HUES48 (cell line): ENCODE results near the gene HOXD13.
A peak's percentile ranks its signal among the peaks of the same experiment; 100 is the strongest.

Experiments used
- H3K27ac ChIP-seq: one replicate; pipeline ENCODE4 v1.7.0; 2013; ENCODE audit warnings: low read depth, low read length, inconsistent platforms
- H3K27me3 ChIP-seq: 2 replicates; pipeline ENCODE4 v1.6.1; 2013; ENCODE audit warnings: mild to moderate bottlenecking, low read length; ENCODE audit not compliant: control insufficient read depth, insufficient read depth
- H3K36me3 ChIP-seq: 2 replicates; pipeline ENCODE4 v1.6.1; 2013; ENCODE audit warnings: low read length; ENCODE audit not compliant: control insufficient read depth, insufficient read depth
- H3K4me1 ChIP-seq: 2 replicates; pipeline ENCODE4 v1.6.1; 2013; ENCODE audit warnings: mild to moderate bottlenecking, low read length; ENCODE audit not compliant: control insufficient read depth, insufficient read depth
- H3K4me3 ChIP-seq: 2 replicates; pipeline ENCODE4 v1.5.1; 2013; ENCODE audit warnings: mild to moderate bottlenecking, low read depth, low read length
- H3K9ac ChIP-seq: 2 replicates; pipeline ENCODE4 v1.6.1; 2013; ENCODE audit warnings: mild to moderate bottlenecking, low read depth, low read length, moderate library complexity
- H3K9me3 ChIP-seq: 2 replicates; pipeline ENCODE4 v1.6.1; 2013; ENCODE audit warnings: low read length; ENCODE audit not compliant: control insufficient read depth, insufficient read depth

Gene HOXD13

GRCh38 chr2:176120364-176121189 lies 28.1 kb downstream of the HOXD13 start:
- Histone ChIP-seq H3K9me3 (peaks cover 3% of the 10 kb centered on the region; the same call in 1 of the 2 replicates), H3K4me1 (peaks cover 3% of the 10 kb centered on the region; the same call in 1 of the 2 replicates), H3K4me3 (no peak overlapping the region), H3K36me3 (no peaks in the 10 kb centered on the region), H3K9ac (no peak overlapping the region), H3K27ac (no peak overlapping the region), H3K27me3 (peaks cover 100% of the 10 kb centered on the region)

- no peak overlapping the region for H3K9ac ChIP-seq
- H3K4me1 ChIP-seq: peaks cover 3% of the 10 kb centered on the region; the same call in 1 of the 2 replicates
- no peak overlapping the region for H3K27ac ChIP-seq
- peaks cover 3% of the 10 kb centered on the region; the same call in 1 of the 2 replicates for H3K9me3 ChIP-seq
- no peaks in the 10 kb centered on the region for H3K36me3 ChIP-seq
- H3K4me3 ChIP-seq: no peak overlapping the region
- peaks cover 100% of the 10 kb centered on the region for H3K27me3 ChIP-seq
These were observed 28.9 kb downstream of the HOXD13 start for GRCh38 chr2:176121190-176122051.

GRCh38 chr2:176122052-176122682 lies 29.6 kb downstream of the HOXD13 start:
- H3K9ac ChIP-seq: no peak overlapping the region
- H3K27ac ChIP-seq: no peak overlapping the region
- peaks cover 3% of the 10 kb centered on the region; the same call in 1 of the 2 replicates for H3K4me1 ChIP-seq
- H3K36me3 ChIP-seq: no peaks in the 10 kb centered on the region
- H3K27me3 ChIP-seq: peaks cover 100% of the 10 kb centered on the region
- H3K4me3 ChIP-seq: peak overlapping the region; percentile 41; the same call in 1 of the 2 replicates
- no peaks in the 10 kb centered on the region for H3K9me3 ChIP-seq

GRCh38 chr2:176122683-176123410 lies 30.3 kb downstream of the HOXD13 start, which contains the start of gene HOXD9:
Gene HOXD9, plus strand, starts transcription at chr2:176122719. Its CDS starts 50 bp downstream, at chr2:176122769.
- no peak within 1 kb of the TSS for H3K27ac ChIP-seq
- no peaks in the 10 kb centered on the region for H3K9me3 ChIP-seq
- peaks cover 100% of the 10 kb centered on the region for H3K27me3 ChIP-seq
- peaks cover 3% of the 10 kb centered on the region; the same call in 1 of the 2 replicates for H3K4me1 ChIP-seq
- H3K9ac ChIP-seq: no peak within 1 kb of the TSS
- no peaks in the 10 kb centered on the region for H3K36me3 ChIP-seq
- peak within 1 kb of the TSS; percentile 41; the same call in 1 of the 2 replicates for H3K4me3 ChIP-seq

GRCh38 chr2:176123411-176124109 lies 31.0 kb downstream of the HOXD13 start:
- H3K4me3 ChIP-seq: no peak overlapping the region
- no peak overlapping the region for H3K9ac ChIP-seq
- no peak overlapping the region for H3K27ac ChIP-seq
- peaks cover 8% of the 10 kb centered on the region; the same call in 1 of the 2 replicates for H3K4me1 ChIP-seq
- no peaks in the 10 kb centered on the region for H3K9me3 ChIP-seq
- H3K36me3 ChIP-seq: no peaks in the 10 kb centered on the region
- H3K27me3 ChIP-seq: peaks cover 100% of the 10 kb centered on the region

- no peaks in the 10 kb centered on the region for H3K9me3 ChIP-seq
- peaks cover 100% of the 10 kb centered on the region for H3K27me3 ChIP-seq
- peaks cover 9% of the 10 kb centered on the region; the same call in 1 of the 2 replicates for H3K4me1 ChIP-seq
- H3K27ac ChIP-seq: no peak overlapping the region
- no peaks in the 10 kb centered on the region for H3K36me3 ChIP-seq
- H3K9ac ChIP-seq: no peak overlapping the region
- H3K4me3 ChIP-seq: no peak overlapping the region
These were observed 31.8 kb downstream of the HOXD13 start for GRCh38 chr2:176124110-176124946.

GRCh38 chr2:176124947-176125771 lies 32.6 kb downstream of the HOXD13 start:
- no peaks in the 10 kb centered on the region for H3K9me3 ChIP-seq
- H3K36me3 ChIP-seq: no peaks in the 10 kb centered on the region
- peaks cover 100% of the 10 kb centered on the region for H3K27me3 ChIP-seq
- H3K4me1 ChIP-seq: peaks cover 9% of the 10 kb centered on the region; the same call in 1 of the 2 replicates
- no peak overlapping the region for H3K9ac ChIP-seq
- no peak overlapping the region for H3K4me3 ChIP-seq
- no peak overlapping the region for H3K27ac ChIP-seq

GRCh38 chr2:176125772-176126054 lies 33.2 kb downstream of the HOXD13 start:
- Histone ChIP-seq H3K36me3 (no peaks in the 10 kb centered on the region), H3K9me3 (no peaks in the 10 kb centered on the region), H3K4me3 (no peak overlapping the region), H3K9ac (no peak overlapping the region), H3K4me1 (peaks cover 9% of the 10 kb centered on the region; the same call in 1 of the 2 replicates), H3K27ac (no peak overlapping the region), H3K27me3 (peaks cover 100% of the 10 kb centered on the region)
